Thymus (tissue), 11 donors: ENCODE results near the gene PRM3. TPM values are rescaled to one million over a fixed set of nuclear protein-coding genes. Genes with fewer than 3 reads are reported as not detected.
A peak's percentile ranks its signal among the peaks of the same experiment; 100 is the strongest.
"Not testable (repeated sequence)": the region's sequence is repeated elsewhere in the genome, so short reads cannot be mapped to it uniquely, and the experiment has no call there.

Experiments used
- DNase-seq, 9 donors: peaks; one replicate each; pipeline ENCODE4 v3.0.0-alpha.2; 2013; ENCODE audit warnings: low spot score in 9 of 9, low read depth in 6 of 9, missing footprints in 1 of 9
- H3K27ac ChIP-seq, 2 donors: one replicate each; pipeline ENCODE4 v1.5.1; 2013; ENCODE audit warnings: control low read depth in 1 of 2, low read depth in 1 of 2, low read length in 1 of 2, mild to moderate bottlenecking in 1 of 2, moderate library complexity in 1 of 2
- H3K27me3 ChIP-seq, 2 donors: one replicate each; pipeline ENCODE4 v1.5.1; 2013; ENCODE audit warnings: low read length in 1 of 2; ENCODE audit not compliant: control insufficient read depth in 2 of 2, insufficient read depth in 1 of 2
- H3K36me3 ChIP-seq, 2 donors: one replicate each; pipeline ENCODE4 v1.5.1; 2013; ENCODE audit warnings: low read length in 1 of 2, mild to moderate bottlenecking in 1 of 2, moderate library complexity in 1 of 2; ENCODE audit not compliant: control insufficient read depth in 2 of 2, insufficient read depth in 2 of 2
- H3K4me1 ChIP-seq, 2 donors: one replicate each; pipeline ENCODE4 v1.5.1; 2013; ENCODE audit warnings: low read length in 2 of 2; ENCODE audit not compliant: control insufficient read depth in 2 of 2, insufficient read depth in 2 of 2
- H3K4me3 ChIP-seq, 2 donors: one replicate each; pipeline ENCODE4 v1.5.1; 2013; ENCODE audit warnings: low read length in 2 of 2, control low read depth in 1 of 2, mild to moderate bottlenecking in 1 of 2
- H3K9me3 ChIP-seq, 2 donors: one replicate each; pipeline ENCODE4 v1.5.1; 2013; ENCODE audit warnings: low read length in 1 of 2, mild to moderate bottlenecking in 1 of 2; ENCODE audit not compliant: control insufficient read depth in 2 of 2, insufficient read depth in 1 of 2
- WGBS: extraction: QIAGEN DNeasy Blood & Tissue Kit; methylation state at CpG from one replicate; pipeline ENCODE4 v1.1.7; 2013; 5-methylcytosine and 5-hydroxymethylcytosine counted together
- polyA plus RNA-seq: library from polyadenylated mRNA; stranded (reverse); fragments of 200-250 nt; gene quantifications from one replicate; pipeline ENCODE4 v1.2.3, GENCODE V29; 2013
- total RNA-seq: library from RNA; stranded (reverse); fragments of 120-200 nt; gene quantifications from one replicate; pipeline ENCODE4 v1.2.4, GENCODE V29; 2013
- donor health status: healthy.

The PRM3 gene
- total and polyA plus RNA-seq, 2 donors = not detected

GRCh38 chr16:11290102-11290893, 16.9 kb upstream of the PRM3 start:
- no peak overlapping the region for H3K27ac ChIP-seq
- H3K36me3 ChIP-seq = no peaks in the 10 kb centered on the region
- no peak overlapping the region for H3K4me3 ChIP-seq
- no peaks in the 10 kb centered on the region for H3K27me3 ChIP-seq
- WGBS = 97% methylated on average over 8 of the region's 8 CpGs
- H3K9me3 ChIP-seq = no peaks in the 10 kb centered on the region
- no peak for DNase-seq
- peaks cover 21 to 30% of the 10 kb centered on the region in 2 donors for H3K4me1 ChIP-seq

- H3K4me1 ChIP-seq = peaks cover 17 to 24% of the 10 kb centered on the region in 2 donors
- DNase-seq, H3K27ac ChIP-seq, H3K27me3 ChIP-seq, H3K4me3 ChIP-seq, H3K9me3 ChIP-seq, H3K36me3 ChIP-seq: not testable (repeated sequence)
- 96% methylated on average over 4 of the region's 4 CpGs for WGBS
These were observed 16.3 kb upstream of the PRM3 start for GRCh38 chr16:11289696-11290095.

- 99% methylated on average over 2 of the region's 2 CpGs for WGBS
These were observed 15.8 kb upstream of the PRM3 start for GRCh38 chr16:11289202-11289601.

GRCh38 chr16:11285842-11286241, 12.4 kb upstream of the PRM3 start:
- WGBS = 96% methylated on average over 2 of the region's 2 CpGs

More at GRCh38 chr16:11289202-11289601, 15.8 kb upstream of the PRM3 start:
- Histone ChIP-seq H3K27me3 (no peaks in the 10 kb centered on the region), H3K27ac (no peak overlapping the region), H3K9me3 (no peaks in the 10 kb centered on the region), H3K4me3 (no peak overlapping the region), H3K36me3 (no peaks in the 10 kb centered on the region), H3K4me1 (peaks cover 14 to 19% of the 10 kb centered on the region in 2 donors)
- no peak for DNase-seq

GRCh38 chr16:11283820-11284248, 10.4 kb upstream of the PRM3 start:
- DNase-seq = no peak
- 81% methylated on average over 4 of the region's 4 CpGs for WGBS

More at GRCh38 chr16:11285842-11286241, 12.4 kb upstream of the PRM3 start:
- no peak overlapping the region for H3K4me3 ChIP-seq
- H3K27me3 ChIP-seq = no peaks in the 10 kb centered on the region
- H3K9me3 ChIP-seq = peaks cover 0 to 5% of the 10 kb centered on the region in 2 donors
- no peak for DNase-seq
- no peaks in the 10 kb centered on the region for H3K36me3 ChIP-seq
- H3K4me1 ChIP-seq = peaks cover 0 to 3% of the 10 kb centered on the region in 2 donors
- no peak overlapping the region for H3K27ac ChIP-seq

GRCh38 chr16:11280616-11281522, 7.4 kb upstream of the PRM3 start, which contains the start of gene PRM1:
TSS of gene PRM1 (minus strand) at chr16:11281330. CDS start at chr16:11281238, 92 bp downstream.
- H3K9me3 ChIP-seq = peaks cover 0 to 6% of the 10 kb centered on the region in 2 donors
- 95% methylated on average over 25 of the region's 25 CpGs for WGBS
- no peak within 1 kb of the TSS for H3K27ac ChIP-seq
- H3K27me3 ChIP-seq = no peaks in the 10 kb centered on the region
- peaks cover 0 to 10% of the 10 kb centered on the region in 2 donors for H3K4me1 ChIP-seq
- no peaks in the 10 kb centered on the region for H3K36me3 ChIP-seq
- DNase-seq = no peak
- no peak within 1 kb of the TSS for H3K4me3 ChIP-seq

More at GRCh38 chr16:11283820-11284248, 10.4 kb upstream of the PRM3 start:
- H3K27me3 ChIP-seq = no peaks in the 10 kb centered on the region
- H3K27ac ChIP-seq = no peak overlapping the region
- peaks cover 0 to 6% of the 10 kb centered on the region in 2 donors for H3K9me3 ChIP-seq
- no peaks in the 10 kb centered on the region for H3K36me3 ChIP-seq
- H3K4me3 ChIP-seq = no peak overlapping the region
- H3K4me1 ChIP-seq = peaks cover 0 to 9% of the 10 kb centered on the region in 2 donors

- Histone ChIP-seq H3K9me3 (peaks cover 0 to 6% of the 10 kb centered on the region in 2 donors), H3K4me3 (no peak overlapping the region), H3K27ac (peak overlapping the region in 1 of 2 donors; percentile 4), H3K27me3 (no peaks in the 10 kb centered on the region), H3K36me3 (no peaks in the 10 kb centered on the region), H3K4me1 (peaks cover 0 to 10% of the 10 kb centered on the region in 2 donors)
- 92% methylated on average over 7 of the region's 7 CpGs for WGBS
- no peak for DNase-seq
These were observed 5.5 kb upstream of the PRM3 start for GRCh38 chr16:11278681-11279628.

- Histone ChIP-seq H3K4me3 (no peak overlapping the region), H3K9me3 (peaks cover 0 to 6% of the 10 kb centered on the region in 2 donors), H3K36me3 (no peaks in the 10 kb centered on the region), H3K27ac (no peak overlapping the region), H3K4me1 (peaks cover 0 to 7% of the 10 kb centered on the region in 2 donors), H3K27me3 (no peaks in the 10 kb centered on the region)
- no peak for DNase-seq
- WGBS = 94% methylated on average over 12 of the region's 12 CpGs
These were observed 4.3 kb upstream of the PRM3 start for GRCh38 chr16:11277607-11278337.
